ENCODE data around the gene TMC1. TPM values are rescaled to one million over a fixed set of nuclear protein-coding genes. Genes with fewer than 3 reads are reported as not detected.
A peak's percentile ranks its signal among the peaks of the same experiment; 100 is the strongest.

TMC1 gene
- total RNA-seq, 1 donor from 2014 or later: 0.26 TPM

DNA sequence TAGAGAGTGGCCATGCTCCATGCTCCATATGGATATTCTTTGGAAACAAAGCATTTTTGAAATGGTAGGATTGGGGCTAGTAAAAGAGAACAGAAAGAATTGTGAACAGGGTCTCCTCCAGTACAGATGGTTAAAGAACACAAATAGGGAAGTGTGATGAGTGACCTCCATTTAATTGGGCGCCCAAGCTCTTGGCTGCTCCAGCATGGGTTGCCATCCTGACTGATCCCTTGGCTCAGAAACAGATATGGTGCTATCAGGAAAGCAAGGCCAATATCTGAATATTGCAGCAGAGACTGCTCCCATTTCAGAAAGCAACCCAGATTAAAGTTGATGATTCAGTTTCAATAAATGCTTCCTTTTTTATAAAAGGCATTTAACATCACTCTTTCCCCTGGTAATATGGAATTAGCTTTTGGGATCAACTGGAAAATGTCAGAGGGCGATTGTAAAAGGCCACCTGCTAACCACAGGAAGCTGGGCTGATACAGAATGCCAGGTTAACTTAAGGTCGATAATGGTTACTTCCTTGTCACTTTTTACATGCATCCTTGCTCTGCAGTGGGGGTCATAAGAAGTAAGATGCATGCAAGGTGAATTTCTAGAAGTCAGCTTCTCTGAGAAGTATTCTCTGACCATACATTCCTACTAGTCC lies 52.9 kb downstream of the TMC1 start:
- DNase-seq (ENCODE audit: low read depth in 2 of 2): no peak

DNA sequence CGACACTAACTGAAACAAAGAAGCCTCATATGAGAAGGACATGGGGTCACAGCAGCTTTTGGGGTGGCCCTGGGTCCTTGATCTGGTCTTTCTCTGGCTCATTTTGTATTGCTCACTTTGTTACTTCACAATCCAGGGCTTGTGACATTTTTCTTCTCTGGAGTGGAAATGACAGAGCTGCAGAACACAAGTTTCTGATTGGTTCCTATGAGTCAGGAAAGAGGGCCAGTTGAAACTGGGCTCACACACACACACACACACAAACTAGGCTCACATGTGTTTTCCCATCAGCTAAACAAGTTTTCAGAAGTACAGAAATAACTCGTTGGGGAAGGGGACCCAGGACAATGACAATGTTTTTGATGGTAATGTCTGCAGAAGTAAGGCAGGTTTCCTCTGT lies 54.3 kb downstream of the TMC1 start:
- DNase-seq (ENCODE audit: low read depth in 2 of 2): no peak

DNA sequence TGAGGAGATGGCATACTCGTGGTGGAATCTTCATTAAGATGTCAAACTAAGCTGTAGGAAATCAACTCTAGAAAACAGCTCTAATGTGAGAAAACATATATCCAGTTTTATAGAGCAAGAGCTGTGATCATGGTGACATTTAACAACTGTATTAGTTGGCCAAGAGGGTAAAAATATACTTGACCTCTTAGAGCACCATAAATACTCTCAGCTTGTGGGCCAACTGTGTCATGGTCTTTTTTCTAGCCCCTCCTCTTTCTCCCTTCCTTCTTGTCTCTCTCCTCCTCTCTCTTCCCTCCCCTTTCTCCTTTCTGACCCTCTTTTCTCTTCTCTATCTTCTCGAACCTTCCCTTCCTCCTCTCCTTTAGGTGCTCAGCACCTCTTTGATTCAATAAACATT lies 54.7 kb downstream of the TMC1 start:
- no peak for DNase-seq (ENCODE audit: low read depth in 2 of 2)

GRCh38 chr9:72577212-72577753 lies 55.9 kb downstream of the TMC1 start:
- peak; percentile 84 to 91 for DNase-seq (ENCODE audit: low read depth in 2 of 2)

DNA sequence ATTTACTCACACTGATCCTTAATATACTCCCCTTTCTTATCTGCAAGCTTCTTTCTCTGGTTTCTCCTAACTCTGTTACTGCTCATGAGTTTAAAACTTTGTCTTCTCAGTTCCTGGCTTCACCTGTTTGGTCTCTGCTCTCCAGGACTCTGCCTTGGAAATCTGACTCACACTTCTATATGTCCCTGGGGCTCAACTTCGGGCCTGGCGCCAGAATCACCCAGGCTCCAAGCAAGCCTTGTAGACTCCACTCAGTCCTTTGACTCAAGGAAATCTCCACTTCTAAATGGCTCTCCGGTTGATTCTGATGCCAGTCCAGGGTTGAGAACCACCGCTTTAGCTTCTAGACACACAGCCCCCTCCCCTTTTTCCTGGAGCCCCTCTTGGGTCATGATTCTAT lies 57.8 kb downstream of the TMC1 start:
- DNase-seq (ENCODE audit: low read depth in 2 of 2): peak in 1 of 2 donors; percentile 49

DNA sequence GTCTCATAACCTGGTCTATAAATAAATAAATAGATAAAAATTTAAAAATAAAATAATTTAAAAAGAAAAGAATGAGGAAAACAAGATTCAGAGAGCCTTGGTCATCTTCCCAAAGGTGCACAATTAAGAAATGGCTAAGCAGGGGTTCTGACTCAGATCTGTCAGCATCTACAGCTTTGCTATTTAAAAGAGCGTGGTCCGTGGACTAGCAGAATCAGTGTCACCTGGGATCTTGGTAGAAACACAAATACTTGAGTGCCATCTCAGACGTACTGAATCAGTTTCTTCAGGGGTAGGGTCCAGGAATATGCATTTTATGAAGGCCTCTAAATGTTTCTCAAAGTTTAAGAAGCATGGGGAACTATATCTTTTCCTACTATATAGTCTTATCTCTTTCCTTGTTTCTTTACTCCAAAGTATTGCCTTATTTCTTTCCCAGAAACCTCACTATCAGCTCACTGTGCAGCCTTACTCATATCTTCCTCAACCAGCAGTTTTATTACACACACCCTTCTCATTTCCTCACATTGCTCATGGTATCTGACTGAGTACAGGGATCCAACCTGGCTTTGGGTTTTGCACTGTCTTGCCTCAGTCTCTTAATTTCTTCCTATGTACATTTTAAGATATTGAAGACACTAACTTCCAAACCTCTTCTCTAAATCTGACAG lies 58.6 kb downstream of the TMC1 start:
- DNase-seq (ENCODE audit: low read depth in 2 of 2): peak in 1 of 2 donors; percentile 46

DNA sequence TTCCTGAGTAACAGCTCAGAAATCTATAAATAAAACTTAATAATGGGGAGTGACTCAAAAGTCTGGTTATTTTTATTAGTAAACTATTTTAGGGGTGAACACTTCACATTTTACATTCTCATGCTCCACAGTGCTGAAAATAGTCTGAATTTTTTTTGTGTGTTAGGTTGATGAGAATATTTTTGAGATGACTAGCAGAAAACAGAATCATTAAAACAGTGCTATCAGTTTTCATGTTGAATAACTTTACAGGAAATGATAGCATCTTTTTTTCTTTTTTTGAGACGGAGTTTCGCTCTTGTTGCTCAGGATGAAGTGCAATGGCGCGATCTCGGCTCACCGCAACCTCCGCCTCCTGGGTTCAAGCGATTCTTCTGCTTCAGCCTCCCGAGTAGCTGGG lies 60.3 kb downstream of the TMC1 start:
- DNase-seq (ENCODE audit: low read depth in 2 of 2): no peak

DNA sequence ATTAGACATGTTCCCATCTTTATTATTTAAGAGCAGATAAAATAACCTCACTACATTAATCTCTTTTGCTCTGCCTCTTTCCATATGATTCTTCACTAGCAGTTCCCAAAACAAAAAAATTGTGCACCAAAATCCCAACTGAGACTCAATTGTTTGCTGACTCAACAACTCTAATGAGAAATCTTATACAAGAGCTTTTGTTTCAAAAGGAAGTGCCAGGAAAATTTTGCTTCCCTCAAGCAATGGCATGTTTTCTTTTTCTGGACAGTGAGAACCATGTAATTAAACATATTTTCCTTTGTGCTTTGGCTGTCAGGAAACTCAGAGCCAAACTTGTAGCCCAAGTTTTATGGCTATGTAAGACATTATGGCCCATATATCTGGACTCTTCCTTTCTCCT lies 62.0 kb downstream of the TMC1 start:
- peak in 1 of 2 donors; percentile 59 for DNase-seq (ENCODE audit: low read depth in 2 of 2)

DNA sequence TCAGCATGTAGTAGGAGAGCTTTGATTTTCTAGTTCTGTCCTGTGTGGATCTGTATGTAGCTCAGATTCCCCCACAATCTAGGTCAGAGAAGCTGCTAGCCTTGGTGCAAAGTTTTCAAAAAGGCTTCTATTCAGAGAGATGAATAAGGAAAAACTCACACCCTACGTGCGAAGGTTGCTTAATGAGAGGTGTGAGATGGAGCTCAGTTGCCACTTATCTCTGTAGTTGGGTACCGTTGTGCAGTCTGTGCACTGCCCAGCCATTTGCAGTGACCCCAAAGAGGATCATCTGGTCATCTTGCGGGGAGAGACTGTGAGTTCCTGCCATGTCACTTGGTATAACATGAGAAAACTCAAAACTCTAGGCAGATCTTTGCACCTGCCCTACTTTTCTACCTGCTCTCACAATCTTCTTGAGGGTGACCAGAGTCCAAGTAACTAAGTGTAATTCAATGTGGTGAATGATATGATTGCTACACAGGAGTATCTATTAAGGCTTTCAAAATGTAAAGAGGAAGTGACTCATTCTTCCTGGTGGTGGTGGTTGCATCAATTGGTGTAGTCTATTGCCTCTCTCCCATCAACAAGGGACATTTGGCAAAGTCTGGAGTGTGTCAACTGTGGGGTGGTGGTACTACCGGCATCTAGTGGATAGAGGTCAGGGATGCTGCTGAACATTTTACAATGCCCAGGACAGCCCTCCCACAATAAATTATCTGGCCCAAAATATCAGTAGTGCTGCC lies 65.2 kb downstream of the TMC1 start:
- DNase-seq (ENCODE audit: low read depth in 2 of 2): peak; percentile 45 to 68

GRCh38 chr9:72588336-72588735 lies 66.9 kb downstream of the TMC1 start:
- no peak for DNase-seq (ENCODE audit: low read depth in 2 of 2)

- peak in 1 of 2 donors; percentile 22 for DNase-seq (ENCODE audit: low read depth in 2 of 2)
These were observed 68.5 kb downstream of the TMC1 start for GRCh38 chr9:72589667-72590521.

GRCh38 chr9:72590824-72591223 lies 69.4 kb downstream of the TMC1 start:
- no peak for DNase-seq (ENCODE audit: low read depth in 2 of 2)

DNA sequence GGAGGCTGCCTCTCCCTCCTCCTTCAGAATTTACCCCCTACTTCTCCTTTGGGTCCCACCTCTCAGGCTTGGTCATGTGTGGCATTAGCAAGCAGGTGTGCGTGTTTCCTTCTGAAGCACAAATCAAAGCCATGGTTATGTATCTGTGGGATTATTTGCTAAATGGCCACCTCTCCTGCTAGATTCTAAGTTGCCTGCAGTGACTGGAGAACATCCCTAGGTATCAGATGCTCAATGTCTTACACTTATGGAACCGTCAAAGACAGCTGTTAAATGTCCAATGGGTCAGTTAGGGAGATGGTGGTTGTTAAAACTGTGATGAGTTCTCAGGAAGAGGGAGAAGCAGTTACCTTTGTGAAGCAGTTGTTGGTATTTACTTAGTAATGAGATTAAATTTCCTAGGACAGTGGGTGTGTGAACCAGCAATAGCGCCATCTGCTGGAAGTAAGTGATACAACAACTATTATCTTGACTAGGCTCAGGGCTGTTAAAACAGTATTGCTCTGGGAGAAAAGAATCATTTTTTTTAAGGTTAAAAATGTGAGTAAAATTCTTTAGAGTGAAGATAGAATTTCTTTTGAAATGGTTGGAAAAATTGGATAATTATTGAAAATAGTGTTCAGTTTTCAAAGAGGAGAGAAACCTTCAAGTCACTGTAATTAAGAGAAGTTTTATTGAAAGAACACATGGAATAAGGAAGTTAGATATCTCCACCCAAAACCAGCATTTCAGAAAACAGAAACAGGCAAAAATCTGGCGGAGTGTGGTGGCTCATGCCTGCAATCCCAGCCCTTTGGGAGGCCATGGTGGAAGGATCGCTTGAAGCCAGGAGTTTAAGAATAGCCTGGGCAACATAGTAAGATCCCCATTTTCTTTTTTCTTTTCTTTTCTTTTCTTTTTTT lies 71.3 kb downstream of the TMC1 start:
- DNase-seq (ENCODE audit: low read depth in 2 of 2): peak; percentile 49 to 69

DNA sequence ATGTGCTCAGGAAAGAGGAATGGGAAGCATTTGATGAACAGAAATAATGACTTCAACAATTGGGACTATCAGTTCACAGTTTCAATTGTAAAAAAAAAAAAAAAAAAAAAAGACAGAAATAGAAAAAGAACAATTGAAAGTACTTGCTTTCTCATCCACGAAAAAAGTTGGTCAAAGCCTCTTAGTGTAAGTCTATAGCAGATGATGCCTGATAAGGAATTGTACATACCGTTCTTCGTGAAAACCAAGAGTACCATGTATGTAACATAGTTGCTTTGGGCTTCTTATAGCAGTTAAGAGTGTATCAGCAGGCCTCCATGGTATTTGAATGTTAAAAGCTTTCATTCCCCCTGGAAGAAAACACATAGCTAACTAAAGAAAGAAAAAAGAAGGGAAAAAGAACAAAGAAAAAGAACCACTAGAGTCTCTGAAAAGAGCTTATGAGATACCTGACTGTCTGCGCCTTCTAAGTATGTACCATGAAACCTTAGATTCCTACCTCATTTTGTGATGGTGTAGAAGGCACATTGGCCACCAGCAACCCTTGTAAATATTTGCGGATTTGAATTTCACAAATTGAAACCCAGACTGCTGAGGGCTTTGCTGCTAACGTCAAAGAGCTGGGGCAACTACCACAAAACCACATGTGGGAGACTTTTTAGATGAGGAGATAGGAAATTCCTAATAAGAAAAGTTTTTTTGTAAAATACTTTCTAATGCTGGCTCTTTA lies 75.2 kb downstream of the TMC1 start:
- DNase-seq (ENCODE audit: low read depth in 2 of 2): no peak

- no peak for DNase-seq (ENCODE audit: low read depth in 2 of 2)
These were observed 75.7 kb downstream of the TMC1 start for GRCh38 chr9:72597181-72597517.

DNA sequence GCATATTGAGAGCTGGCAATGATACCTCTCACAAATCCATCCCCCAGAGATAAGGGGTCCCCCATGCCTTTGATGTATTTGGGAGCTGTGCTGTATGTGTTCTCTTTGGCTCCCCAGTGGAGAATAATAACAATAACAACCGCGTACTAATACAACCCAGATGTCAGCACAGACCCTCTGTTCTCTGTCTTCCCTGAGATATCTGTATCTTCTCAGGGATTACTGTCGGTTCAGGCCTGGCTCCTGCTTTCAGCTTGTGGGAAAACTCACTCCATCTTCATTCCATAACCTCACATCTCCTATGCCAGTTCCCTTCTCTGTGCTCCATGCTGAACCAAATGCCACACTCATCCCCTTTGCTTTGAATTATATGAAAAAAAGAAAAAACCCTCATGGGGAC lies 76.2 kb downstream of the TMC1 start:
- no peak for DNase-seq (ENCODE audit: low read depth in 2 of 2)

- peak in 1 of 2 donors; percentile 39 for DNase-seq (ENCODE audit: low read depth in 2 of 2)
These were observed 77.2 kb downstream of the TMC1 start for GRCh38 chr9:72598639-72599038.

DNA sequence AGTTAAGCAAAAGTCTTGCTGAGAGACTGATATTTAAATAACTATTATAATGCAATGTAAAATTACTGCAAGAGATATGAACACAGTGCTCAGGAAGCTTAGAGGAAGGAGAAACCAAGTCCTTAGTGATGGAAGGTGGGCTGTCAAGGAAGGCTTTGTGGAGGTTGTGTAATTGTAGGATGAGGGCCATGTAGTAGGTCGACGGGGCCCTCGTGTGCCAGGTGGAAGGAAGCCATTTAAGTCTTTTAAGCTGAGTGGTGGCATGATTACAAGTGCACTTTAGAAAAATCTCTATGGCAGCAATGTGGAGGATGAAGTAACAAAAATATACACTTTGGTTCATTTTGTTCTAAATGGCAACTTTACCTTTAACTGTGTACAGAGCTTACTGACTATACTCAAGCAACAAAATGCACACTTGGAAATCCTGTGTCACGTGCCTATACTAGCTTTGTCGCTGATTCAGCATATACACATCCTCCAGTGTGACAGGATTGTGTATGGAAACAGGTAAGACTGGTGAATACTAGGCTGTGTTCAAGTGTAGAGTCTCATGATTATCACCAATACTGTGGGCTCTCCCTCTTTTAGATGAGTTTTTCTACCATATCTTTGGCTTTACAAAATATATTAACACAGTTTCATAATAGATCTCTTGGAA lies 78.6 kb downstream of the TMC1 start:
- DNase-seq (ENCODE audit: low read depth in 2 of 2): no peak

DNA sequence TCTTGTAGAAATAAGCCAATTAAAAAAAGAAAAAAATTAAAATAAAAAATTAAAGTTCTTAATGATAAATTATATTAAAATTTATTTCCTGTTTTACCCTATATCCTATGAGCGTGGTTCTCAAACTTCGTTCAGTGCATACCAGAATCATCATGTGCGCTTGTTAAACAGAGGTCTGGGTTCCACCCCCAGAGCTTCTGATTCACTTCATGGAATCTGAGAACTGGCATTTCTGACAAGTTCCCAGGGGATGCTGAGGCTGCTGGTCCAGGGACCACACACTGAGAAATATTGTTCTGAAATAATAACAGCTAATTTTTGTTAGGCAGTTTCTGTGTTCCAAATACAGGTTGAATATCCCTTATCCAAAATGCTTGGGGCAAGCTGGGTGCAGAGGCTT lies 79.3 kb downstream of the TMC1 start:
- no peak for DNase-seq (ENCODE audit: low read depth in 2 of 2)

Data from dermis microvascular lymphatic vessel endothelial cell (primary cell).